GM21515 (cell line): ENCODE data around the gene EML4.
"Not testable (repeated sequence)": the region's sequence is repeated elsewhere in the genome, so short reads cannot be mapped to it uniquely, and the experiment has no call there.

Source experiments
- ATAC-seq: cut with Tn5 transposase; IDR thresholded peaks from one replicate; pipeline ENCODE4 v1.9.1; 2021; ENCODE audit not compliant: unreplicated experiment

Gene EML4

DNA sequence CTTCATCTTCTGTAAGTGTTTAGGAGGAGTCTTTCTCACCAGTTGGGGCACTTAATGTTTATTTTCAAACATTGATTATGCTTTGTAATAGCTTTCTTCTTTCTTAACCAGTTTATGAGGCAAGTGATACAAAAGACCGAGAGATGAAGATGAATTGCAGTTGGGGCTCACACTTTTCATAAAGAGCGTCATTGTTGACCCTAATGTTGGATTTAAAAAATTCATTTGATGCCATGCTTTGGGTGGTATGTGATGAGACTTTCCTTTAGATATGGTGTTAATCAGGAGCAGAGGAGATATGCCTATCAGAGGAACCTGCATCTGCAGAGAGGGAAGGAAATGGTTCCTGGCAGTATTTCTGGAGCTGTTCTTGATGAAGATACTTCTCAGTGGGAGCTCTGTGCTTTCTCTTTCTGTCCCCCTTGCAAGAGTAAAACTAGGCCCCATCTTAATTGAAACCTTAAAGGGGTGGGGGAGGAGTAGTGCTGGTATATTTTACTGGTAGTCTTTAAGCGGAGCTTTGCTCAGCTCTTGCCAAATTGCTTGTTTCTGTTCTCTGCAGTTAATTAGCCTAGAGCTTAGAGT is 2.3 kb downstream of the EML4 start:
- peak; percentile 33 for ATAC-seq

DNA sequence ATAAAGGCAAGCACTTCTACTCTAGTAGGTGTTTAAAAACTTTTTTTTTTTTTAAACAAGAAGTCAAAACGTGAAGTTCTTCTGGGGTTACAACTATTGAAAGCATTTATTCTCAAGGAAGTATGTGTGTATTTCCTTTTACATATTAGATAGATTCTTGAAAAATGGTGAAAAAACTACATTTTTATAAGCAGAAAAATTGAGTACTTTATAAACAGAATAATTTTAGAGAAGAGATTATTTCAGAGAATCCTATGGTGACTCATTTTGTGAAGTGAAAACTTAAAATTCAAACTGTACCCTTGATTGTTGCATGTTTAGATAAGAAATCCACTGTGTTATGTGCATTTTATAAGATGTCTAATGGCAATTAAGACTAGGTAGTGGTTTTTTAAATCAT is 2.9 kb downstream of the EML4 start:
- no peak for ATAC-seq

DNA sequence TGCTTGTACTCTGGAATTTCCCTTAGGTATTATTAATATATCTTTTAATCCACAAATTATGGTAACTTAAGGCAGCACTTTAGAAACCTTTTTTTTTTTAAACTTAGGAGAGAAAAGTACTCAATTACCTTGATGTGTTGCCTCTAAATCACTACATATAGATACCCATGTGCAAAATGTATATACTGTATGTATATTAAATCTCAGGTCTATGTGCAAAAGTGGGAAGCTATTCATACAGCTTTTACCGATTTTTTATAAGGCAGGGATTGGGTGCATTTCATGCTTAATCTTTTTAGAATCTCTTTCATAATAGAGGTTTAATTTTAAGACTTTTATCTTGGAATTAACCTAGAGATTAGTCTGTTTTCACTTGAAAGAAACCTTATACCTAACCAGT is 3.4 kb downstream of the EML4 start:
- no peak for ATAC-seq

- ATAC-seq, result not testable (repeated sequence)
Observed at GRCh38 chr2:42173467-42173866, 4.3 kb downstream of the EML4 start.

- ATAC-seq, result no peak
Observed at GRCh38 chr2:42176992-42177738, 8.0 kb downstream of the EML4 start.

DNA sequence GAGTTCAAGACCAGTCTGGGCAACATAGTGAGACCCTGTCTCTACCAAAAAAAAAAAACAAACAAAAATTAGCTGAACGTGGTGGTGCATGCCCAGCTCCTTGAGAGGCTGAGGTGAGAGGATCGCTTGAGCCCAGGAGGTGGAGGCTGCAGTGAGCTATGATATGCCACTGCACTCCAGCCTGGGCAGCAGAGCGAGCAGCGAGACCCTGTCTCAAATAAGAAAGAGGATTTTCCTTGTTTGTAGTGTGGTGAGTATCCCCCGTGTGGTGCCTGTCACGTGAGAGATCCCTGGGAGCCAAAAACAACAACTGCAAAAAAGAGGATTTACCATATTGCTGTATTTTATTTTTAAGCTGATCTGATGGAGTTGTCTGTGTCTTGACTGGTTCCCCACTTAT is 9.2 kb downstream of the EML4 start:
- ATAC-seq, result no peak

- ATAC-seq, result no peak
Observed at GRCh38 chr2:42180300-42180699, 11.1 kb downstream of the EML4 start.

GRCh38 chr2:42182654-42183308 is 13.6 kb downstream of the EML4 start:
- ATAC-seq, result no peak

- no peak for ATAC-seq
Observed at GRCh38 chr2:42183775-42184174, 14.6 kb downstream of the EML4 start.

GRCh38 chr2:42184346-42184745 is 15.2 kb downstream of the EML4 start:
- ATAC-seq, result no peak

GRCh38 chr2:42185220-42185921 is 16.2 kb downstream of the EML4 start:
- ATAC-seq, result no peak

- ATAC-seq, result no peak
Observed at GRCh38 chr2:42186366-42186765, 17.2 kb downstream of the EML4 start.

GRCh38 chr2:42186945-42187632 is 17.9 kb downstream of the EML4 start:
- no peak for ATAC-seq

- ATAC-seq, result no peak
Observed at GRCh38 chr2:42187886-42188285, 18.7 kb downstream of the EML4 start.

DNA sequence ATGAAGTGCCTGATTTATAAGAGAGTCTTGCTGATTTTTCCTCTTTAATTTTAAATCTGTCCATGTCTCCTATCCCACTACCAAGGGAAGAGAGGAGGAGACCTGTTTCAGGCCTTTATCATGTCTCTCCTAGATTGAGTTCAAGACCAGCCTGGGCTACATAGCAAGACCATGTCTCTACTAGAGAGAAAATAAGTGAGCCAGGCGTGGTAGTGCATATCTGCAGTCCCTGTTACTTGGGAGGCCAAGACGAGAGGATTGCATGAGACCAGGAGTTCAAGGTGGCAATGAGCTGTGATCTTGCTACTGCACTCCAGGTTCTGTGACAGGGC is 20.0 kb downstream of the EML4 start:
- no peak for ATAC-seq

- no peak for ATAC-seq
Observed at GRCh38 chr2:42190191-42190590, 21.0 kb downstream of the EML4 start.

DNA sequence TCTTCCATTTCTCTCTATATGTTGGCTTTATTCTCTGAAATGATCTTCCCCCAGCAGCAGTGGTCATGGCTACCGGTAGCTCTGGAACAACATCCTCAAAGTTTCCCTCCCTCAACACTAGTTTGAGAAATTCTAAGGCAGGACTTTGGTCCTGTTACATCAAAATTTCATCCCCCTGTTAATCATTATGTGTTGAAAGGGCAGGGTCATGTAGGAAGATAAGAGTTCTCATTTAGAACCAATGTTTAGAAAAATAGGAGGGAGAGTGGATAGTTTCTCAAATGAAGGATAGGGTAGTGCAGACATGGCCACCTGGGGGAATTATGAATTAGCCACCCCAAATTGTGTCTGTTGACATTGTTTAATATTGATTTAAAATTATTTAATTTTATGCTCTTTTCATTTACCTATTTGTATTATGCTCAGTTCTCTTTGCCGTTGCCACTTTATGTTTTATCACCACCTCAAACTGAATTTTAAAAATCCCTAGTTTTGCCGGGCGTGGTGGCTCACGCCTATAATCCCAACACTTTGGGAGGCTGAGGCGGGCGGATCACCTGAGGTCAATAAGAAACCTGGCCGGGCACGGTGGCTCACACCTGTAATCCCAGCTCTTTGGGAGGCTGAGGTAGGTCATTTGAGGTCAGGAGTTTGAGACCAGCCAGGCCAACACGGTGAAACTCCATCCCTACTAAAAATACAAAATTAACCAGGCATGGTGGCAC is 22.3 kb downstream of the EML4 start:
- no peak for ATAC-seq

GRCh38 chr2:42192010-42192373 is 22.8 kb downstream of the EML4 start:
- ATAC-seq, result no peak

DNA sequence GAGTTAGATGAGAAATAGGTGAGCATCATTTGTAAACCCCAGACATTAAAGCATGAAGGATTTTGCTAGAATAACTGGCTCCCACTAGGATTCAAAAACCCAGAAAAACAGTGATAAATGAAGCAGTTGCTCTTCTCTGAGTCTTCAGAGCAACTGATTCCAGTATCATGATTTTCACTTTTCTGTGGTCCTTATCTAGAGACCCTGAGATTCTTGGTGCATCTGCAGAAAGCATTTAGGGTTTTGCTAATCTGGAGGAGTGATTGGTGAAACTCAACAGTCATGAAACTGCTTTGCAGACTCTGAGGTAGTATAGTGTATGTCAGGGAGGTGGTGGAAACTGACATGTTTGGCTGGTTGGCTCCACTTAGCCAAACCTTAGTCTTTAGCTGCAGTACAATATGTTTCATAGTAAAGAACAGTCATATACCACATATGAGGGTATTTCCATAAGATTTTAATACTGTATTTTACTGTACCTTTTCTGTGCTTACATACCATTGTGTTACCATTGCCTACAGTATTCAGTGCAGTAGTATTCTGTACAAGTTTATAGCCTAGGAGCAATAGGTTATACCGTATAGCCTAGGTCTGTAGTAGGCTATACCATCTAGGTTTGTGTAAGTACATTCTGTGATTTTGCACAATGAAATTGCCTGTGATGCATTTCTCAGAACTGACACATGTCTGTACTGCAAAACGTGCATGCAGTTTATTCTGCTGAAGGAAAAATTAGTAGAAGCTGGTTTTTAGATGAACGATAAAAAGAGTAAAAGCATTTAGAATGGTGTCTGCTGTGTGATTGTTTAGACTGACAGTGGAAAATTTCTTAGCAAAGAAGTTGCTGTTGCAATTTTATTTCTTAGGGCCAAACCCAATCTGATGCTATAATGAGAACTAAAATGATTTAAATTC is 23.8 kb downstream of the EML4 start:
- ATAC-seq, result peak; percentile 75

DNA sequence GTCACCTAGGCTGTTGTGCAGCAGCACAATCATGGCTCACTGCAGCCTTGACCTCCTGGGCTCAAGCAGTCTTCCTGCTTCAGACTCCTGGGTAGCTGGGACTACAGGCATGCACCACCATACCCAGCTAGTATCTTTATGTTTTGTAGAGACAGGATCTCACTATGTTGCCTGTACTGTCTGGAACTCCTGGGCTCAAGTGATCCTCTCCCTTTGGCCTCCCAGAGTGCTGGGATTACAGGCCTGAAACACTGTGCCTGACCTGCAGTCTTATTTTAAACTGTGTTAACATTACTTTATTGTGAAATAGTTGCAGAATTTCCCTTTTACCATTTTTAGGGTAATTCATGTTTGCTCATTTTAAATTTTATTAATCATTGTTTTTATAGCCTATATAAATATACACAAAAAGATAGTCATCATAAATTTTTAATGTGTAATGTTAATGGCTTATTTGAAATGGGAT is 24.6 kb downstream of the EML4 start:
- no peak for ATAC-seq
